GM21515 (cell line): ENCODE data around the gene P2RY12.

Experiments
- ATAC-seq: cut with Tn5 transposase; IDR thresholded peaks from one replicate; pipeline ENCODE4 v1.9.1; 2021; ENCODE audit not compliant: unreplicated experiment

P2RY12 gene

GRCh38 chr3:151347432-151347831, 37.1 kb downstream of the P2RY12 start:
- no peak for ATAC-seq

GRCh38 chr3:151346292-151346691, 38.3 kb downstream of the P2RY12 start:
- ATAC-seq, result no peak

- ATAC-seq, result no peak
These were observed 38.7 kb downstream of the P2RY12 start for GRCh38 chr3:151345859-151346258.

- no peak for ATAC-seq
These were observed 52.9 kb downstream of the P2RY12 start for GRCh38 chr3:151331696-151332095.

- no peak for ATAC-seq
These were observed 53.7 kb downstream of the P2RY12 start for GRCh38 chr3:151330899-151331298.

- ATAC-seq, result no peak
These were observed 54.2 kb downstream of the P2RY12 start for GRCh38 chr3:151330379-151330778.

GRCh38 chr3:151329363-151329762, 55.2 kb downstream of the P2RY12 start, which contains the start of gene P2RY13:
TSS of gene P2RY13 (minus strand) at chr3:151329549. CDS start at chr3:151329528, 21 bp downstream.
- ATAC-seq, result no peak

GRCh38 chr3:151328298-151328995, 56.1 kb downstream of the P2RY12 start:
- no peak for ATAC-seq

GRCh38 chr3:151327571-151328198, 56.9 kb downstream of the P2RY12 start:
- no peak for ATAC-seq

GRCh38 chr3:151322511-151322910, 62.0 kb downstream of the P2RY12 start:
- ATAC-seq, result no peak

- ATAC-seq, result no peak
These were observed 63.0 kb downstream of the P2RY12 start for GRCh38 chr3:151321526-151321925.

- no peak for ATAC-seq
These were observed 64.4 kb downstream of the P2RY12 start for GRCh38 chr3:151320131-151320530.

- no peak for ATAC-seq
These were observed 64.9 kb downstream of the P2RY12 start for GRCh38 chr3:151319628-151320027.

GRCh38 chr3:151318991-151319390, 65.6 kb downstream of the P2RY12 start:
- ATAC-seq, result no peak

GRCh38 chr3:151318313-151318712, 66.2 kb downstream of the P2RY12 start:
- ATAC-seq, result no peak

- no peak for ATAC-seq
These were observed 68.1 kb downstream of the P2RY12 start, which contains the start of gene GPR87 for GRCh38 chr3:151316267-151316991. TSS of gene GPR87 (minus strand) at chr3:151316820. CDS start at chr3:151300100, 16,720 bp downstream.

- ATAC-seq, result no peak
These were observed 68.7 kb downstream of the P2RY12 start for GRCh38 chr3:151315846-151316245.

- no peak for ATAC-seq
These were observed 69.4 kb downstream of the P2RY12 start for GRCh38 chr3:151315136-151315535.

GRCh38 chr3:151314593-151314992, 70.0 kb downstream of the P2RY12 start:
- no peak for ATAC-seq

- no peak for ATAC-seq
These were observed 70.4 kb downstream of the P2RY12 start for GRCh38 chr3:151314137-151314536.

- no peak for ATAC-seq
These were observed 71.6 kb downstream of the P2RY12 start for GRCh38 chr3:151312972-151313371.

GRCh38 chr3:151309566-151309965, 75.0 kb downstream of the P2RY12 start:
- no peak for ATAC-seq
